Sigmoid colon (tissue), 4 donors: ENCODE data around the gene ACTL7A.

Source experiments
- EP300 ChIP-seq, 4 donors: sonication (generic); formaldehyde crosslinking; IDR thresholded peaks; one replicate each; pipeline ENCODE4 v1.6.1; 2017; ENCODE audit warnings: antibody characterized with exemption in 4 of 4
- POLR2AphosphoS5 ChIP-seq, 4 donors: sonication (generic); formaldehyde crosslinking; IDR thresholded peaks; one replicate each; pipeline ENCODE4 v1.6.1; 2017; ENCODE audit warnings: antibody characterized with exemption in 4 of 4

DNA sequence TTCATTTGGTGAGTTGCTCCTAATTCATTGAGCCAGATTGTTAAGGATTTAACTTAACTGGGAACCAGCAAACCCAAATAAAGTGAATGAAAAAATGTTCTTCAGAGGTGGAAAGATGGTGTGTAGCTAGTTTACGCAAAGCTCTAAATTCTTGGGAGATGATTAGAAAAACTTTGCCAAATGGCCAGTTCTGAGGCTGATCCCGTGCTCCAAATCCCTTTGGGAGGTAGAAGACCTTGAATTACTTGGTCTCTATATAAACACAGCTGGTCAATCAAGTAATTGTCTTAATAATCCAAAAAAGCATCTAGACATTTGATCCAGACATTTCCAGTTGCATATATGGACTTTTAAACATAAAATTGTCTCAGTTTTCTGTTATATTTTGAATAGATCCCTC lies 17.7 kb upstream of the ACTL7A start:
- no peak for TF ChIP-seq POLR2AphosphoS5 (IDR thresholded peaks at IDR 0.05)
- no peak for TF ChIP-seq EP300 (IDR thresholded peaks at IDR 0.05)
